ENCODE measurements around the gene LRP8.
A peak's percentile ranks its signal among the peaks of the same experiment; 100 is the strongest.

DNA sequence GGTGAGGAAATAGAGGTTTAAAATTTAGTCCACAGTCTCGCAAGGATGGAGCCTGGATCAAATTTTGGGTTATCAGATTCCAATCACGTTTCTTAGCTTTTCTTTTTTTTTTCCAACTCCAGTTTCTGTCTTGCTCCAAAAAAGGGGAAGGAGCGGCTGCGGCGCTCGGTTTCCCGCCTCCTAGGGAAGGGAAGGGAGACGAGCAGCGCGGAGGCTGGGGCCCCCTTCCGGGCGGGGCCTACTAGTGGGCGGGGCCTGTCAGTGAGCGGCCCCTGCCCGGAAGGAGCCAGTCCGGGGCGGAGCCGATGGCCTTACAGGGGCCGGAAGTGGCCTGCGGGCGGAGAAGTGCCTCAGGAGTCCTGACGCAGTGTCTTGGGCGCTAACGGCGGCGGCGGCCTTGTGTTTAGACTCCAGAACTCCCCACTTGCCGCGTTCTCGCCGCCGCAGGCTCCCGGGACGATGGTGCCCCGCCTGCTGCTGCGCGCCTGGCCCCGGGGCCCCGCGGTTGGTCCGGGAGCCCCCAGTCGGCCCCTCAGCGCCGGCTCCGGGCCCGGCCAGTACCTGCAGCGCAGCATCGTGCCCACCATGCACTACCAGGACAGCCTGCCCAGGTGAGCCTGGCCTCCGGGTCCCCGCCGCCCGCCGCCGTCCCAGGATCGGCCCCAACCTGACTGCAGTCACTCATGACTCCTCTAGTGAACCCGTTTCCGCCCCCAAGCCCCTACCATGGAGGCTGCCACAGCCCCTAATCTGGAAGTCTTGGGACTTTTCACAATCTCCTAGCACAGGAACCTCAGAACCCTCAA lies 131.2 kb downstream of the LRP8 start, which contains the start of gene CPT2:
- peak; percentile 91 to 96 for TF ChIP-seq POLR2A (IDR thresholded peaks at IDR 0.05)
- TF ChIP-seq, protein P1, sequence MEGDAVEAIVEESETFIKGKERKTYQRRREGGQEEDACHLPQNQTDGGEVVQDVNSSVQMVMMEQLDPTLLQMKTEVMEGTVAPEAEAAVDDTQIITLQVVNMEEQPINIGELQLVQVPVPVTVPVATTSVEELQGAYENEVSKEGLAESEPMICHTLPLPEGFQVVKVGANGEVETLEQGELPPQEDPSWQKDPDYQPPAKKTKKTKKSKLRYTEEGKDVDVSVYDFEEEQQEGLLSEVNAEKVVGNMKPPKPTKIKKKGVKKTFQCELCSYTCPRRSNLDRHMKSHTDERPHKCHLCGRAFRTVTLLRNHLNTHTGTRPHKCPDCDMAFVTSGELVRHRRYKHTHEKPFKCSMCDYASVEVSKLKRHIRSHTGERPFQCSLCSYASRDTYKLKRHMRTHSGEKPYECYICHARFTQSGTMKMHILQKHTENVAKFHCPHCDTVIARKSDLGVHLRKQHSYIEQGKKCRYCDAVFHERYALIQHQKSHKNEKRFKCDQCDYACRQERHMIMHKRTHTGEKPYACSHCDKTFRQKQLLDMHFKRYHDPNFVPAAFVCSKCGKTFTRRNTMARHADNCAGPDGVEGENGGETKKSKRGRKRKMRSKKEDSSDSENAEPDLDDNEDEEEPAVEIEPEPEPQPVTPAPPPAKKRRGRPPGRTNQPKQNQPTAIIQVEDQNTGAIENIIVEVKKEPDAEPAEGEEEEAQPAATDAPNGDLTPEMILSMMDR (IDR thresholded peaks at IDR 0.05), result peak in 6 of 12 donors; percentile 6 to 47 (median 20)

Measured in heart left ventricle (tissue), 13 donors.